Kidney (tissue), 14 donors: ENCODE data around the gene EGLN2. TPM values are rescaled to one million over a fixed set of nuclear protein-coding genes. Genes with fewer than 3 reads are reported as not detected.

ENCODE experiments used
- DNase-seq, 5 donors: peaks; one replicate each; pipeline ENCODE4 v3.0.0-alpha.2; 2013 to 2020
- FAIRE-seq: peaks from 2 replicates; lab custom pipeline; 2012; peaks lifted over from hg19 to GRCh38; lab: Jason Lieb, UNC
- H3K27ac ChIP-seq, 2 donors: one replicate each; pipeline ENCODE4 v1.7.0; 2013; ENCODE audit warnings: low read depth in 2 of 2, low read length in 2 of 2, inconsistent platforms in 1 of 2
- H3K27me3 ChIP-seq: one replicate; pipeline ENCODE4 v1.7.1; 2013; ENCODE audit warnings: low read length, inconsistent platforms; ENCODE audit not compliant: control insufficient read depth, insufficient read depth
- H3K36me3 ChIP-seq, 3 donors: one replicate each; pipeline versions ENCODE4 v1.7.0 to v1.7.1; 2013; ENCODE audit warnings: low read length in 3 of 3, control low read depth in 1 of 3, inconsistent platforms in 1 of 3; ENCODE audit not compliant: insufficient read depth in 3 of 3, control insufficient read depth in 2 of 3
- H3K4me1 ChIP-seq, 3 donors: one replicate each; pipeline versions ENCODE4 v1.7.0 to v1.7.1; 2013; ENCODE audit warnings: low read length in 3 of 3, inconsistent platforms in 1 of 3, low read depth in 1 of 3; ENCODE audit not compliant: control insufficient read depth in 2 of 3, insufficient read depth in 2 of 3
- H3K4me3 ChIP-seq, 3 donors: one replicate each; pipeline versions ENCODE4 v1.7.0 to v1.8.1; 2013; ENCODE audit warnings: low read length in 3 of 3, control low read depth in 1 of 3, inconsistent platforms in 1 of 3
- H3K9ac ChIP-seq, 3 donors: one replicate each; pipeline versions ENCODE4 v1.7.0 to v1.7.1; 2013; ENCODE audit warnings: low read length in 3 of 3, control low read depth in 1 of 3, inconsistent platforms in 1 of 3
- H3K9me3 ChIP-seq, 3 donors: one replicate each; pipeline versions ENCODE4 v1.7.0 to v1.7.1; 2013; ENCODE audit warnings: low read length in 3 of 3, control low read depth in 1 of 3, inconsistent platforms in 1 of 3; ENCODE audit not compliant: control insufficient read depth in 2 of 3, insufficient read depth in 1 of 3
- CTCF ChIP-seq: IDR thresholded peaks from 3 replicates; pipeline ENCODE4 v1.5.1; 2012; ENCODE audit warnings: mild to moderate bottlenecking, moderate library complexity, borderline replicate concordance; ENCODE audit not compliant: insufficient read depth; ENCODE audit errors: extremely low read depth
- intact Hi-C: fragments of 100-400 bp; cut with DNase I; formaldehyde crosslinking; loops from one replicate; pipeline ENCODE4 v1.11.1; 2022
- polyA plus RNA-seq: library from polyadenylated mRNA; stranded (reverse); fragments of 350-450 nt; fragmentation: Illumina TruSeq; extraction: RNeasy Lipid Tissue Mini Kit (QIAGEN cat#74804); gene quantifications from one replicate; pipeline ENCODE4 v1.2.3, GENCODE V29; 2014; ENCODE audit warnings: low read depth, low replicate concordance; ENCODE audit not compliant: insufficient read depth
- total RNA-seq: library from RNA; stranded (reverse); fragmentation: NEBNext Ultra II Directional; extraction: Animal tissue kit (Norgen Biotek cat#: 25700); gene quantifications from one replicate; pipeline ENCODE4 v1.2.1, GENCODE V29; 2021
- donor health status: control.
- donor health status: control.
- donor health status: control.
- donor health status: control.
- donor health status: control.
- donor health status: DM: yes; HTN: yes; CAD: no.
- donor health status: Normal renal cell carcinoma (clear cell type).

Gene EGLN2
- total and polyA plus RNA-seq, 2 donors from 2014 or later = 96.0 to 96.3 TPM

- Histone ChIP-seq H3K4me1 (peaks cover 0 to 10% (median 10%) of the 10 kb centered on the region in 3 donors), H3K36me3 (no peaks in the 10 kb centered on the region), H3K27me3 (no peaks in the 10 kb centered on the region), H3K27ac (peak overlapping the region; percentile 97 to 99), H3K9ac (peak overlapping the region; percentile 68 to 100 (median 97)), H3K4me3 (peak overlapping the region; percentile 98 to 99 (median 98)), H3K9me3 (no peaks in the 10 kb centered on the region)
- intact Hi-C loops = no loop called here
- TF ChIP-seq CTCF = no peak
- FAIRE-seq = no peak
- peak; percentile 91 to 97 (median 94) for DNase-seq
Observed at GRCh38 chr19:40776932-40777644, 21.9 kb upstream of the EGLN2 start.

GRCh38 chr19:40777645-40777936, 21.4 kb upstream of the EGLN2 start:
- Histone ChIP-seq H3K27ac (peak overlapping the region; percentile 97 to 99), H3K9ac (peak overlapping the region; percentile 68 to 100 (median 97)), H3K9me3 (no peaks in the 10 kb centered on the region), H3K4me1 (peaks cover 0 to 10% (median 10%) of the 10 kb centered on the region in 3 donors), H3K27me3 (no peaks in the 10 kb centered on the region), H3K4me3 (peak overlapping the region; percentile 98 to 99 (median 98)), H3K36me3 (no peaks in the 10 kb centered on the region)
- TF ChIP-seq CTCF = no peak
- FAIRE-seq = no peak
- intact Hi-C loops = no loop called here
- no peak for DNase-seq

- Histone ChIP-seq H3K4me1 (peaks cover 0 to 10% (median 10%) of the 10 kb centered on the region in 3 donors), H3K36me3 (no peaks in the 10 kb centered on the region), H3K9ac (peak within 1 kb of the TSS; percentile 68 to 100 (median 97)), H3K27ac (peak within 1 kb of the TSS; percentile 97 to 99), H3K27me3 (no peaks in the 10 kb centered on the region), H3K4me3 (peak within 1 kb of the TSS; percentile 98 to 99 (median 98)), H3K9me3 (no peaks in the 10 kb centered on the region)
- peak; percentile 9 for TF ChIP-seq CTCF
- intact Hi-C loops = no loop called here
- DNase-seq (peak; percentile 100), FAIRE-seq (peak; percentile 94)
Observed at GRCh38 chr19:40777937-40778705, 20.9 kb upstream of the EGLN2 start, which contains the start of gene RAB4B. Gene RAB4B, plus strand, starts transcription at chr19:40778247. Its CDS starts 129 bp downstream, at chr19:40778376.
